GM18520 (cell line): ENCODE data around the gene SNX18.
"Not testable (repeated sequence)": the region's sequence is repeated elsewhere in the genome, so short reads cannot be mapped to it uniquely, and the experiment has no call there.

ENCODE experiments used
- ATAC-seq: cut with Tn5 transposase; IDR thresholded peaks from one replicate; pipeline ENCODE4 v1.9.1; 2021; ENCODE audit not compliant: unreplicated experiment

SNX18 gene, protein sequence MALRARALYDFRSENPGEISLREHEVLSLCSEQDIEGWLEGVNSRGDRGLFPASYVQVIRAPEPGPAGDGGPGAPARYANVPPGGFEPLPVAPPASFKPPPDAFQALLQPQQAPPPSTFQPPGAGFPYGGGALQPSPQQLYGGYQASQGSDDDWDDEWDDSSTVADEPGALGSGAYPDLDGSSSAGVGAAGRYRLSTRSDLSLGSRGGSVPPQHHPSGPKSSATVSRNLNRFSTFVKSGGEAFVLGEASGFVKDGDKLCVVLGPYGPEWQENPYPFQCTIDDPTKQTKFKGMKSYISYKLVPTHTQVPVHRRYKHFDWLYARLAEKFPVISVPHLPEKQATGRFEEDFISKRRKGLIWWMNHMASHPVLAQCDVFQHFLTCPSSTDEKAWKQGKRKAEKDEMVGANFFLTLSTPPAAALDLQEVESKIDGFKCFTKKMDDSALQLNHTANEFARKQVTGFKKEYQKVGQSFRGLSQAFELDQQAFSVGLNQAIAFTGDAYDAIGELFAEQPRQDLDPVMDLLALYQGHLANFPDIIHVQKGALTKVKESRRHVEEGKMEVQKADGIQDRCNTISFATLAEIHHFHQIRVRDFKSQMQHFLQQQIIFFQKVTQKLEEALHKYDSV

DNA sequence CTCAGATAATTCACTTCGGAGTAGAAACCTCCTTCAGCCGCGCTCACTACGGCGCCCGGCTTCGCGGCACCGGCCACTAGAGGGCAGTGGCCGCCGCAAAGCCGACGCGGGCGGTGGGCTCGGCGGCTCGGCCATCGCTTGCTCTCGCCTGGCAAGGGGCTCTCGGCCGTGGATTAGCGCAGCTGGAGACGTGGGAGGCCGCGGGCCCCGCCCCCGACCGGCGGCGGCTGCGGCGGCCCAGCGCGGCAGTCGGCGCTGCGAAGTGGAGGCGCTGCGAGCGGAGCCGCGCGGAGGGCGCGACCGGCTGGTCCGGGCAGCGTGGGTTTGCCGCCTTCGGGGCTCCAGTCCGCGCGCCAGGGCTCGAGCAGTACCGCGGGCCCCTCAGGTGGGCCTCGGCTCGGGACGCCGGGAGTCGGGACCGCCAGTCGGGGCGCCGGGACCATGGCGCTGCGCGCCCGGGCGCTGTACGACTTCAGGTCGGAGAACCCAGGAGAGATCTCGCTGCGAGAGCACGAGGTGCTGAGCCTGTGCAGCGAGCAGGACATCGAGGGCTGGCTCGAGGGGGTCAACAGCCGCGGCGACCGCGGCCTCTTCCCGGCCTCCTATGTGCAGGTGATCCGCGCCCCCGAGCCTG is at the start of gene SNX18:
TSS of gene SNX18 (plus strand) at position 248 of the 634 bp plus-strand sequence. CDS start at position 442, 194 bp downstream.
- ATAC-seq, result peak; percentile 93

DNA sequence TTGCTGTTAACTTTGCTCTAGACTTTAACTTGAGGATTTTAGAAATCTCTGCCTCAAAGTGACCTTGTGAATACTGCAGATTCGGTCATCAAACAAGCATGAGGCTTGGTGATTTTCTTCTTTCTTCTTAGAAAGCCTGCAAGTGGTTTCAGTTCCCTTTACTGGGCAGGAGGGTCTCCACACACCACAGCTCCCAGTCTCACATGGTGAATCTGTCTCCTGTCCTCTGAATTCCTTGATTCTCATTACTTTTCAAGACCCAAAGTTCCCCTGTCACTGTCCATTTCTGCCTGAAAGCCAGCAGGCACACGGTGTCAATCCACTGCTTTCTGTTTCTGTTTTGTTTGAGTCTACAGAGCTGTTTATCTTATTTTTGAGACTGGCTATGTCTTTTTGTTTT is 47.9 kb upstream of the SNX18 start:
- ATAC-seq, result peak; percentile 64

DNA sequence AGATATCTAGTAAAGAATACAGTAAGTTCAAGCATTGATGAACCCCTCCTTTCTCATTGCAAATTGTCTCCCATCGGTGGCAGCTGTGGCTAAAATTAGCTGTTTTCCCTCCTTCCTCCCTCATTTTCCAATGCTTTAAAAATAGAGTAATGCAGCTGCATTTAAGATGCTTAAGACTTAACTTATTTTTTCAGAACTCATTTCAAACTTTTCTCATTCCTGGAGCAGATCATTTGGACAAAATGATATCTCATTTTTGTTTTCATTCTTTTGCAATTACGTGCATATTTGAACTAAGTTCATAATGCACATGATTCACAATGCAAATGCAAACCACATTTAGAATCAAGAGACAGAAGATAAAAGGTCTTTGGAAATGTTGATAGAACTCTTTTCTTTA is 47.4 kb upstream of the SNX18 start:
- no peak for ATAC-seq

DNA sequence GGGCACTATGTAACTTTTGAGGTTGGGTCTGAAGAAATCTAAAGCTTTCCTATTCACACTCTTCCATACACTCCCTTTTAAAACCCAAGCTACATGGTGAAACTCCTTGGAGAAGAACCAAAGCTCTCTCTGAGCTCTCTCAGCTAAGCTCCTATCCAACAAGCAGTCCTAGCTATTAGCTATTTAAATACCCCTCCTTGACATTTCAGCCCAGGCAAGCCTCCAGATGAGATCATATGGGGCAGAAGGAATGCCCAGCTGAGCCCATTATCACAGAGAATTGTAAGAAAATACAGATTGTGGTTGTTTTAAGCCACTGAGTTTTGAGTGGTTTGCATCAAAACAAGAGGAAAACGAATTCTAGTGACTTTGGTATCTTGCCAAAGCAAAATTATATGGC is 46.9 kb upstream of the SNX18 start:
- no peak for ATAC-seq

DNA sequence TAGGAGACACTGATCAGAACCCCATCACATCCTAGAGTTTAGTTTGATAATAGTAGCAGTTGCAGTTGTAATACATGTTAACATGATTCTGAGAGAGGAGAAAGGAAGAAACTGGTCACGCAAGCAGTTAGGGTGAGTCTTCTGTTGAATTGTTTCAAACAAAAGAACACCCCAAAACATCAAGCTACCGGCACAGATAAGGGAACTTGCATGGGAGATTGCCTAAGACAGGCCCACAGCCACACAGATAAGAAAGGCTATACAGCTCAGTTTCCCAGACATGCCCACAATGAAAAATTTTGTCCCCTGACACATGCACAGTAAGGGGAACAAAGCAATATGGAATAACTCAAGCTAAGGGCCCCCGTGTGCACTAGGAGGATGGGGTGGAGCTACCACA is 46.2 kb upstream of the SNX18 start:
- ATAC-seq, result no peak

DNA sequence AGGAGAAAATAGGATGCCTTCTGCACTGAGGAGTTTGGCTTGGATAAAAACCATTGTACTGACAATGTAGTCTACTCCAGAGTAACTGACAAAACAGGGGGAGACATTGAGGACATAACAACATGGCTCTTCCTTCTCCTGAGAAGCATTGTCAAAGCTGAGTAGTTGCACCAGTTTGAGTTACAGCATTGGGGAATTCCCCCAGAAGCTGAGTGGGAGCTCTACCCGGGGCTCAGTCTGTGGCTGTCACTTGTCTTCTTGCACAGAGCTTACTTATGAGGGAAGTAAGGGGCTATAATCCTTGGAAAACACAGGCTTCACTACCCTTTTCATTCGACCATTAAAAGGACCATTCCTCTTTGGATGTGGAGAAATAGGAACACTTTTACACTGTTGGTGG is 40.9 kb upstream of the SNX18 start:
- ATAC-seq, result no peak

DNA sequence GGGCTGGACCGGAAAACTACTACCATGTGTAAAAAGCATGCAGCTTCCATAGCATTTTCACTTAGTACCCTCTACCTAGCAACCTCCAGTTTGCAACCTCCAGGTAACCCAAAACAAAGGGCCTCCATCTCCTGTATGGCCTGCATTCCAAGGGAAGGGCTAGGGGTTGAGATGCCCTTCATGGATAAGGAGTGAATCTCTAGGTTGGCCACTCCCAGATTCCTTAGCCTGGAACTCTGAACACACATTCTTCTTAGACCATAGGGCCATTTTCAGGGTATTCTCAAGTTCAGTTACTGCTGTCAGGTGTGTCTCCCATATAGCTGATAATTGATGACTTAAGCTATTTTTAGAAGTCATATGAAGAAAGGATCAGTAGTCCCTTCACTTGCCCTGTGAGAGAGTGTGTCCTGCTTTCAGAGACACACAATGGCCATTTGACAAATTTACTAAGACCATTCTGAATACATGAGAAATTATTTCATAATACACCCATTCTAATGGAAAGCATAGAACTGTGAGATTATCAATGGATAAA is 39.5 kb upstream of the SNX18 start:
- ATAC-seq, result no peak

DNA sequence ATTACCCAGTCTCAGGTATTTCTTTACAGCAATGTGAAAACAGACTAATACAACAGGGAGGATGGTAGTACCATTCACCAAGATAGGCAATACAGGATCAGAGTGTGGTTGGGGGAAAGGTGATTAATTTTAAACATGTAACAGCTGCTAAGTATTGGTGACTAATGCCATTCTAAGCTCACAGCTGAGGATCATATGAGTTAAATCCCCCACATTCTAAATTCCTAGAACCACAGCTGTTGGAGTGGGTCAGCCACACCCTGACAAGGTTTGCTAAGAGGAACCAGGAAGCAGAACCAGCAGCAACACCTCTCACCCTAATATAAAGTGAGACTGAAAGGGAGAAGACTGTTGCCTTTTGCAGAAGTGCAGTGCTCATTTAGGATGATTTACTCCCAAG is 37.3 kb upstream of the SNX18 start:
- no peak for ATAC-seq

DNA sequence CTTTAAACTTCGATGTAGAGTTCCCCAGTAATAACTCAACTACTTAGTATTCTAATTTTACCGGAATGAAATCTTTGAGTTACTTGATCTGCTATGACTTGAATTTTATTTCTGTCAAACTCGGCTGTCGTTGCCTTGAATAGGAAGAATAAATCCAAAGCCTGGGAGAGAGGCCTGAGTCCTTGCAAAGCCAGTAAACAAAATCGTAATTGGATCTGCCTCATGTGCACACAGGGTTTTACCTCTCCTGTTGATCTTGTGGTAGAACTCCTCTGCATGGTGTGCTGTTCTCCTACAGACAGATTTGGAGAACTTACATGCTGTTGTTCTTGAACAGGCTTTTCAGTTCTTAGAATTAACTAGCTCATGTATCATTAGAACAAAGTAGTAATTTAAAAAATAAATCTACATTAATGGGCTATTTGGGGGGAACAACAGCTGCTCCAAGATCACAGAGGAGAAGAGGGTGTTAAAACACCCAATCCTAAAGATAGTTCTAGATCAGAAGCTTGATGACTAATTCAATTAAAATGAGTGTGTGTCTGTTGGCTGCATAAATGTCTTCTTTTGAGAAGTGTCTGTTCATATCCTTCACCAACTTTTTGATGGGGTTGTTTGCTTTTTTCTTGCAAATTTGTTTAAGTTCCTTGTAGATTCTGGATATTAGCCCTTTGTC is 33.2 kb upstream of the SNX18 start:
- ATAC-seq, result no peak

DNA sequence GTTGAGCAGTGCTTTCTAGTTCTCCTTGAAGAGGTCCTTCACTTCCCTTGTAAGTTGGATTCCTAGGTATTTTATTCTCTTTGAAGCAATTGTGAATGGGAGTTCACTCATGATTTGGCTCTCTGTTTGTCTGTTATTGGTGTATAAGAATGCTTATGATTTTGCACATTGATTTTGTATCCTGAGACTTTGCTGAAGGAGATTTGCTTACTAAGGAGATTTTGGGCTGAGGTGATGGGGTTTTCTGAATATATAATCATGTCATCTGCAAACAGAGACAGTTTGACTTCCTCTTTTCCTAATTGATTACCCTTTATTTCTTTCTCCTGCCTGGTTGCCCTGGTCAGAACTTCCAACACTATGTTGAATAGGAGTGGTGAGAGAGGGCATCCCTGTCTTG is 31.9 kb upstream of the SNX18 start:
- ATAC-seq, result not testable (repeated sequence)

DNA sequence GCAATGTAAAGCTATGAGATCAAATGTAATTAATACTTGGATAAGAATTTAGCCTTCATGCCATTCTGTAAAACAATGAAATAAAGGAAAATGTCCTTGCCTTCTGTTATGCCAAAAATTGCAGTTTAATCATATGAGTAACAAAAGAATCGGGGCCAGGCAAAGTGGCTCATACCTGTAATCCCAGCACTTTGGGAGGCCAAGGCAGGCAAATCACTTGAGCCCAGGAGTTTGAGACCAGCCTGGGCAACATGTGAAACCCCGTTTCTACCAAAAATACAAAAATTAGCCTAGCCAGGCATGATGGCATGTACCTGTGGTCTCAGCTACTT is 27.9 kb upstream of the SNX18 start:
- not testable (repeated sequence) for ATAC-seq

DNA sequence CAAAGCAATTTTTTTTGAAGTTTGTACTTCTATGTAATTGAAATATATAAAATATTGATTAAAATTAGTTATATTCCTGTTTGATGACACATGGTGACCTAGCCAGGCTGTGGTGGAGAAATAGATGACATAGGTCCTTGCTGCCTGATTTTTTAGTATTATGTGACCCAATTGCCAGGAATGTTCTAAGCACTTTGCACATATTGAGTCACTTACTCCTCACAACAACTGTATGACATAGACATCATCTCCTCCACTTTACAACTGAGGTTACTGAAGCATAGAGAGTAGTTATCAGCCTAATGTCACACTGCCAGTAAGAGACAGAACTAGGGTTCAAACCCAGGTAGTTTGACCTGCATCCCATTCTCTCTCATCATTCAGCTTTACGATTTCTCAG is 26.2 kb upstream of the SNX18 start:
- no peak for ATAC-seq

DNA sequence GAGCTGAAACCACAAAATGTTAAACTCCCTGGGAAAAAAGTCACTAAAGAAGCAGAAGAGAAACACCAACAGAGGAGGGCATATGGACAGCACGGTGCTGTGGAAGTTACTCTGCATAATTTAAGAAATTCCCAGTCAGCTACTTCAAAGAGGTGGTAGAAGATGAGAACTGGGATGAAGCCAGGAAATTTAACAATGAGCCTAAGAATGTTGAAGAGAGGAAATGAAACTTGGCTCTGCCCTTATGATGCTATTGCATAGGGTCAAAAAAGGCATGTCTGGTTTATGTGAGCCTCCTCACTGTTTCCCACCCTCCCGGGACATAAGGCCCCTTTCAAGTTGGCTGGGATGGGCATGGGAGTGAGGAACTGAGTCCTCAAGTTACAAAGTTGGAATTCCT is 25.4 kb upstream of the SNX18 start:
- ATAC-seq, result no peak

DNA sequence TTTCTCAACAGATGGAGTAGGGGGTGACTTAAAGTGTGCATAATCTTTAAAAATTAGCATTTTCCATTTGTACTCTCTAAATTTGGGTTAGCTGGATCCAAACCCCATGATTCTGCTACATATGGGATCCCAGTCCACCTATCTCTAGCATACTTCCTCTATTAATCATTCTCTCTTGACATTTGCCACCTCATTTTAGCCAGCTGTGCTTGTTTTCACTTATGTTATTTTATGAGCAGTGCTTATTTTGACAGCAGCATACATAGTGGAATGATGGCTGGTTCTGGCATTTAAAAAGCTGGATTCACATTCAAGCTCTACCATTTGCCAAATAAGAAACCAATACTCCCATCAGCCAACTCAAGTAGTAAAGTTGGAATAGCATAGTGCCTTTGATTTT is 22.5 kb upstream of the SNX18 start:
- no peak for ATAC-seq

DNA sequence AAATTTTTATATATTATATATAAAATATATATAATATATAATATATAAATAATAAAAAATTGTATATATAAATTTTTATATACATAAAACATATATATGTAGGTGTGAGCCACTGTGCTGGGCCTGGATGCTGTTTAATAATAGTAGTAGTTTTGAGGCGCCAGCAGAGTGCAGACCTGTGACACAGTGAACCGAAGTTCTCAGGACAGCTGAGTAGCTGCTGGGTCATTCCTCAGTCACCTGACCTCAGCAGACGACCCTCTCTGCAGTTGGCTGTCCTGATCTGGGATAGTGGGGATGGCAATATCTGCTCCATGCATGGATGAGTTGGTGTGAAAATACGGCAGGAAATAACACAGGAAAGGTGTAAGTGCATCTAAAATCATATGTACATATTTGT is 3.3 kb upstream of the SNX18 start:
- no peak for ATAC-seq

DNA sequence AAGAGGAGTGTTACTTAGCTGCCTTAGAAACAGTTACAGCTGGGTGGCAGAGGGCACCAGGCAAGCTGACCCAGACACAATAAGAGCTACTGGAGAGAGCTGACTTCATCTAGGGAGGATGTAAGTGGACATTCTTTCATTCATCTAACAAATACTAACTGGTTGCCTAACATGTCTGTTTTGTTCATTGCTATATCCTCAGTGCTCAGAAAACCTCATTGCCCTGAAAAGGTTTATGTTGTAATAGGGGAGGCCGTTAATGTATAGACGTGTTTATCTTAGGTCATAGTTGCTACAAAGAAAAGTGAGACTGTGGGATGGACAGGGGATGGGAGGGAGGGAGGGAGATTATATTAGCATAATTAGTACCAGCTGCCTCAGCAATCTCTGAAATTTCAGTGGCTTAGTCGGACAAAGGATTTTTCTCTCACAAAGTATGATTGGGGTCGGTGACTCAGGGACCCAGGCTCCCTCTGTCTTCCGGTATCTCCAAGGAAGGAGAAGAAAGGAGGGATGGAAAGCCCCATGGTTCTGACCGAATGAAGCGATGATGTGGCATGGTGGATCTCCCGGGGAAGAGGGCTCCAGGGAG is 2.6 kb upstream of the SNX18 start:
- no peak for ATAC-seq

DNA sequence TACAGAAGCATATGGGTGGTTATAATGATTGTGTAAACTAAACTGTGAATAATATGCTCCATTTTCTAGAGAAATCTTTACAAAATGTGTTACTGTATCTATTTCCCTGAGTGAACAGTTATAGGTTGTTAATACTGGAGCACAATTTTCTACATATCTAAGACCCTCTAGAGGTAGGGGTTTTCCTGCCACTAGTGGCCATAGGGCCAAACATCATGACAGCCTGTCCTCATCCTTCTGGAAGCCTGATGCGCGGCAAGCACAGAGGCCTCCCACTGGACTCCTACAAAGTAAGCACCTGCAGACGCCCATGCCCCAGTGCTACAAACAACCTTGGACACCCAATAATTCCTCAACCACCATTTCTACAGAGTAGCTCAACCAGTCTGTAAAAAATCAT is 1.9 kb upstream of the SNX18 start:
- ATAC-seq, result no peak

DNA sequence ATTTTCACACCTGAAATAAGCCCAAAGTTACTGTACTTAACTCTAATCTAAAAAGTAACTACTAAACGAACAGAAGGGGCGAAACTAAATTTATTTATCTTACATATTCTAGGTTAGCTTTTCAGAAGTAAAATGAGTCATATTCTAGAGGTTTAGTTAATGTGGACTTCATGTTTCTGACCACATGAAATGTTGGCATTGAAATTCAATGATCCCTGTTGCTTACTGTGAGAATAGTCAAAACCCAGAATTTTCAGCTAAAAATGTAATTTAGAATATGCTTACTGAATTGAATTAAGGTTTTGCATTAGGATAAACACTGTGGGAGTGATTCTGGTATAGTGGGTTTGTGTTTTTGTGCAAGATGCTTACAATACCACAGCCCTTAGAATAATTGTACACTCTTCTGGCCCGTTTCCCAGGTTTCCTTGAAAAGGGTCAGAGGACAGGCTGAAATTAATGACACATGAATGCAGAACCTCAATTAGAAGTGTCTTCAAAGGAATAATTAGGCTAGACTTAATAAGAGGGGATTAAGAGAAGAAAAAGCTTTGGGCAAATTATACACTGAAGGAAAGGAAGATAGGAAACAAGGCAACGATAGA is 1.4 kb upstream of the SNX18 start:
- ATAC-seq, result no peak

DNA sequence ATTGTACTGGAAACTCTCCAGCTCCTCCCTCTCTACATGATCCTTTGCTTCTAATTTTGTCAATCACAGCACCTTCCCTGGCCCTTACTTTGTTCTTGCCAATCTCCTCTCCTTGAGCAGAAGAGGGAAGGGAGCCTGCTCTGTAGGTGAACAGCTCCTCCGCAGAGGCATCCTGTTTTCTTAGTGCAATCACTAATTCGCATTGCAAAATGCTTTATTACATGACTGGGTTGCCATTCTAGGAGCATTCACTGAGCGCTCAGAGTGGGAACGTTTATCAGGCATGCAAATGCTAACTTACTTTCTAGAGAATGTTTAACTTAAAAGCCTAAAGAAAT is 416 bp upstream of the SNX18 start:
- no peak for ATAC-seq

DNA sequence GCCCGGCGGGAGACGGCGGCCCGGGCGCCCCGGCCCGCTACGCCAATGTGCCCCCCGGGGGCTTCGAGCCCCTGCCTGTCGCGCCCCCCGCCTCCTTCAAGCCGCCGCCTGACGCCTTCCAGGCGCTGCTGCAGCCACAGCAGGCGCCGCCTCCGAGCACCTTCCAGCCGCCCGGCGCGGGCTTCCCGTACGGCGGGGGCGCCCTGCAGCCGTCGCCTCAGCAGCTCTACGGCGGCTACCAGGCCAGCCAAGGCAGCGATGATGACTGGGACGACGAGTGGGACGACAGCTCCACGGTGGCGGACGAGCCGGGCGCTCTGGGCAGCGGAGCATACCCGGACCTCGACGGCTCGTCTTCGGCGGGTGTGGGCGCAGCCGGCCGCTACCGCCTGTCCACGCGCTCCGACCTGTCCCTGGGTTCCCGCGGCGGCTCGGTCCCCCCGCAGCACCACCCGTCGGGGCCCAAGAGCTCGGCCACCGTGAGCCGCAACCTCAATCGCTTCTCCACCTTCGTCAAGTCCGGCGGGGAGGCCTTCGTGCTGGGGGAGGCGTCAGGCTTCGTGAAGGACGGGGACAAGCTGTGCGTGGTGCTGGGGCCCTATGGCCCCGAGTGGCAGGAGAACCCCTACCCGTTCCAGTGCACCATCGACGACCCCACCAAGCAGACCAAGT is 723 bp downstream of the SNX18 start:
- no peak for ATAC-seq
